ENCODE data around the gene EBF3. TPM values are rescaled to one million over a fixed set of nuclear protein-coding genes. Genes with fewer than 3 reads are reported as not detected.

Gene EBF3
- total RNA-seq, 1 donor from 2014 or later, result 0.53 TPM

GRCh38 chr10:129792864-129793263, 171.2 kb downstream of the EBF3 start:
- intact Hi-C loops (cut with DNase I), result no loop called here
- DNase-seq, result no peak

GRCh38 chr10:129792141-129792540, 171.9 kb downstream of the EBF3 start:
- Histone ChIP-seq H3K27me3 (ENCODE audit: low read depth) (no peaks in the 10 kb centered on the region), H3K9me3 (peaks cover 17% of the 10 kb centered on the region), H3K36me3 (no peaks in the 10 kb centered on the region), H3K27ac (no peak overlapping the region), H3K4me1 (no peaks in the 10 kb centered on the region), H3K4me3 (no peak overlapping the region)
- intact Hi-C loops (cut with DNase I), result no loop called here
- no peak for TF ChIP-seq CTCF (IDR thresholded peaks at IDR 0.05)
- ATAC-seq (no peak), DNase-seq (no peak)

More at GRCh38 chr10:129792864-129793263, 171.2 kb downstream of the EBF3 start:
- H3K4me3 ChIP-seq, result no peak overlapping the region
- H3K4me1 ChIP-seq, result no peaks in the 10 kb centered on the region
- H3K9me3 ChIP-seq, result peaks cover 12% of the 10 kb centered on the region
- no peaks in the 10 kb centered on the region for H3K36me3 ChIP-seq
- no peaks in the 10 kb centered on the region for H3K27me3 ChIP-seq (ENCODE audit: low read depth)
- TF ChIP-seq CTCF (IDR thresholded peaks at IDR 0.05), result no peak
- H3K27ac ChIP-seq, result no peak overlapping the region
- ATAC-seq, result no peak

- no peaks in the 10 kb centered on the region for H3K27me3 ChIP-seq (ENCODE audit: low read depth)
- H3K4me1 ChIP-seq, result no peaks in the 10 kb centered on the region
- ATAC-seq (no peak), DNase-seq (no peak)
- no peak overlapping the region for H3K27ac ChIP-seq
- no peak overlapping the region for H3K4me3 ChIP-seq
- H3K9me3 ChIP-seq, result peaks cover 17% of the 10 kb centered on the region
- TF ChIP-seq CTCF (IDR thresholded peaks at IDR 0.05), result no peak
- intact Hi-C loops (cut with DNase I), result no loop called here
- H3K36me3 ChIP-seq, result no peaks in the 10 kb centered on the region
These were observed 173.2 kb downstream of the EBF3 start for GRCh38 chr10:129790715-129791446.

DNA sequence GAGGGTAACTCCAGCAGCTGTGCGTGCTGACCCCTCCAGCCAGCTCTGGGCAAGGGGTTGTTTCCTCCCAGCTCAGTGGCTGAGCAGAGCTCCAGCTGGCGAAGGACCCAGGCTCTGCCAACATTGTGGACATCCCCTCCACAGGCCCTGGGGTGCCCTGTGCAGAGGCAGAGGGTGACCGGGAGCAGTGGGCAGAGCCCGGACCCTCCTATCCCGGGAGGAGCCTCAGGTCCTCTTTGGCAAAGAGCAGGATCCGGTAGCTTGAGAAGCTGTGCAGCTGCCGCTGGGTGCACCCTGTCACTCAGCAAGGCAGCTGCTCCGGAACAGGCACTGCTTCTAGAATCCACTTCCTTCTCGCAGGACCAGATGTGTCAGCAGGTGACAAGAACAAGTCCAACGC, 175.9 kb downstream of the EBF3 start:
- Histone ChIP-seq H3K9me3 (peaks cover 17% of the 10 kb centered on the region), H3K27ac (no peak overlapping the region), H3K4me1 (no peaks in the 10 kb centered on the region), H3K4me3 (no peak overlapping the region), H3K27me3 (ENCODE audit: low read depth) (no peaks in the 10 kb centered on the region), H3K36me3 (no peaks in the 10 kb centered on the region)
- no peak for DNase-seq
- intact Hi-C loops (cut with DNase I), result no loop called here
- TF ChIP-seq CTCF (IDR thresholded peaks at IDR 0.05), result no peak
- no peak for ATAC-seq

DNA sequence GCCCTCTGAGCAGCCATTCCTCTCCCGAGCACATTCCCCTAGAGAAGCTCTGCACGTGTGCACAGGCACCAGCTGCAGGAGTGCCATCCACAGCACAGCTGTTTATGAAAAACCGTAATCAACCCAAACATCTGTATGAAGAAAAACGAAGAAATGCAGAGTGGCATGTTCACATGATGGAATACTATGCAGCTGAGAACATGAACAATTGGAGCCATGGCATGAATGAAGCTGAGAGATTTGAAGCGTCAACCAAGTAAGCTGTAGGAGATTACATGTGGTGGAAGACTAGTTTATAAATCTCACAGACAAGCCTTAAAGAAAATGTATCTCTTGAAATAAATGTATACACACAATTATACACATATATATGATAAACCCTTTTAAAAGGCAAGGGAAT, 176.5 kb downstream of the EBF3 start:
- DNase-seq (no peak), ATAC-seq (no peak)
- Histone ChIP-seq H3K27me3 (ENCODE audit: low read depth) (no peaks in the 10 kb centered on the region), H3K9me3 (peaks cover 17% of the 10 kb centered on the region), H3K4me1 (no peaks in the 10 kb centered on the region), H3K27ac (no peak overlapping the region), H3K4me3 (no peak overlapping the region), H3K36me3 (no peaks in the 10 kb centered on the region)
- no peak for TF ChIP-seq CTCF (IDR thresholded peaks at IDR 0.05)
- intact Hi-C loops (cut with DNase I), result no loop called here

Data from lower lobe of right lung (tissue), 2 donors.